ENCODE measurements around the gene KLHL2. TPM values are rescaled to one million over a fixed set of nuclear protein-coding genes. Genes with fewer than 3 reads are reported as not detected.
"Not testable (repeated sequence)": the region's sequence is repeated elsewhere in the genome, so short reads cannot be mapped to it uniquely, and the experiment has no call there.

KLHL2 gene
- total RNA-seq, 2 donors from 2014 or later, result 32.1 to 35.1 TPM

- ATAC-seq (no peak), DNase-seq (ENCODE audit: low spot score in 2 of 2) (no peak)
- Mint-ChIP-seq H3K36me3 (peaks cover 8 to 14% of the 10 kb centered on the region in 2 donors), H3K27ac (peak overlapping the region; percentile 24 to 90), H3K9me3 (peaks cover 6 to 11% of the 10 kb centered on the region in 2 donors)
Measured at GRCh38 chr4:165192500-165192898, 14.9 kb upstream of the KLHL2 start.

GRCh38 chr4:165192956-165193355, 14.4 kb upstream of the KLHL2 start:
- ATAC-seq (no peak), DNase-seq (ENCODE audit: low spot score in 2 of 2) (no peak)
- peaks cover 8 to 14% of the 10 kb centered on the region in 2 donors for H3K36me3 Mint-ChIP-seq
- H3K27ac Mint-ChIP-seq, result peak overlapping the region; percentile 24 to 90
- H3K9me3 Mint-ChIP-seq, result peaks cover 6 to 11% of the 10 kb centered on the region in 2 donors

- ATAC-seq (no peak), DNase-seq (ENCODE audit: low spot score in 2 of 2) (no peak)
- Mint-ChIP-seq H3K36me3 (peaks cover 0 to under 1% of the 10 kb centered on the region in 2 donors), H3K27ac (no peak overlapping the region), H3K9me3 (no peaks in the 10 kb centered on the region)
Measured at GRCh38 chr4:165194368-165194767, 13.0 kb upstream of the KLHL2 start.

DNA sequence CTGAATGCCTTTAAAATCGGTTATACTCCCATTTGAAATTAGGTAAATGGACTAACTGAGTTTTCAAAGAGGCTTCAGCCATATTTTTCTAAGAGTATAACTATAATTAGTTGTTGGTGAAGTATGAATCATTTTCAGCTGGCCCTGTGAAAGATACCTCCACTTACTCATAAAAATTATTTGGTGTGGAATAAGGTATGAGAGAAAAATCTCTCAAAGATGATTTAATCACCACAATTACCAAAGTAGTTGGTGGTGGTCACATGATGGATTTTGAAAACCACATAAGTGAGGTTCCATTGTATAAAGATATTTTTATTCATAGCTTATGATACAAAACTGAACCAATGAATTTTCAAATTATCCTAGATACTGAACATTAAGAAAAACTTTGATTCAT, 9.0 kb upstream of the KLHL2 start:
- ATAC-seq (peak; percentile 76 to 81), DNase-seq (ENCODE audit: low spot score in 2 of 2) (no peak)
- H3K9me3 Mint-ChIP-seq, result no peaks in the 10 kb centered on the region
- no peaks in the 10 kb centered on the region for H3K36me3 Mint-ChIP-seq
- H3K27ac Mint-ChIP-seq, result no peak overlapping the region

GRCh38 chr4:165199286-165199685, 8.1 kb upstream of the KLHL2 start:
- Mint-ChIP-seq H3K36me3 (no peaks in the 10 kb centered on the region), H3K9me3 (no peaks in the 10 kb centered on the region), H3K27ac (no peak overlapping the region)
- ATAC-seq (no peak), DNase-seq (ENCODE audit: low spot score in 2 of 2) (no peak)

- ATAC-seq (no peak), DNase-seq (ENCODE audit: low spot score in 2 of 2) (no peak)
- Mint-ChIP-seq H3K27ac (no peak overlapping the region), H3K9me3 (no peaks in the 10 kb centered on the region), H3K36me3 (no peaks in the 10 kb centered on the region)
Measured at GRCh38 chr4:165199722-165200121, 7.6 kb upstream of the KLHL2 start.

- ATAC-seq (no peak), DNase-seq (ENCODE audit: low spot score in 2 of 2) (no peak)
- no peaks in the 10 kb centered on the region for H3K9me3 Mint-ChIP-seq
- no peak overlapping the region for H3K27ac Mint-ChIP-seq
- H3K36me3 Mint-ChIP-seq, result peaks cover 0 to 4% of the 10 kb centered on the region in 2 donors
Measured at GRCh38 chr4:165201806-165202205, 5.6 kb upstream of the KLHL2 start.

DNA sequence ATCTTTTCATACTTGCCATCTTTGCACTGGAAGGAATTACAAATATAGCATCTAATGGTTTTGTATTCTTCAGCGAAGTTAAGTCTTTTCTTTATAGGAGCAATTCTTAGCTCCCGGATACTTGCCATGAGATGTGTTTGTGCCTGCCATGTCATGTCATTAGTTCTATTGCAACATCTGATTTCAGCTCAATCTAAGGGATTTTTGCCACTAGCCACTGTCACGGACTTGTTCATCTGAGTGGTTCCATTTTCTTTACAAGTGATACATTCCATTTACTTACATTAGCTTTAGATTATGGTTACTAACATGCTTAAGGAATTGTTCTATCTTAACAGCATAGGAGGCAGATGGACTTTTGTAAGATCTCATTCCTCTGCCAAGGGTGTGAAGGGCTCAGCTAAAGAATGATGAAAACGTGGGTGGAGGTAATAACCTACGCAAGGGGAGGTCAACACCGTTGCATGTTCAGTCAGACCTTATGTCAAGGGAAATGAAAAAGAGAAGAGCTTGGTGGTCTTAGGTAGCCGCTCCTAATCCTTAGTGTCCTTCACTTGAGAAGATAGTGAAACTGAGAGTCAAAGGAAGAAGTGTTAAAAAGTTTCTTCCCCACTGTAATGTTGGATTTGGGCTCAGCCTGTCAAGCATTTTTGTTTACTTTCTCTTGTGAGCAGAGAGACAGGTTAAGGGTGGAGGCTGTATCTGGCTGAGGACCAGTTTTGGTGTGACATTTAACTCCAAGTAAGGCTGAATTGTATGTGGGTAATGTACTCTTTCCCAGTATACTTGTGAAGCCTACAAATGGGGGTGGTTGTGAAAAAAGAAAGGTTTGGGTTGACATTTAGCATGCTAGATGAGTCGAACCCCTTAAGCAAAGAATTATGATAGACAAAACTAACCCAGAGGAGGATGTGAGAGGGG, 3.6 kb upstream of the KLHL2 start:
- no peak for DNase-seq (ENCODE audit: low spot score in 2 of 2)
- H3K27ac Mint-ChIP-seq, result peak overlapping the region in 1 of 2 donors; percentile 83
- H3K9me3 Mint-ChIP-seq, result no peaks in the 10 kb centered on the region
- peaks cover 0 to 11% of the 10 kb centered on the region in 2 donors for H3K36me3 Mint-ChIP-seq
- peak; percentile 50 to 53 for ATAC-seq

DNA sequence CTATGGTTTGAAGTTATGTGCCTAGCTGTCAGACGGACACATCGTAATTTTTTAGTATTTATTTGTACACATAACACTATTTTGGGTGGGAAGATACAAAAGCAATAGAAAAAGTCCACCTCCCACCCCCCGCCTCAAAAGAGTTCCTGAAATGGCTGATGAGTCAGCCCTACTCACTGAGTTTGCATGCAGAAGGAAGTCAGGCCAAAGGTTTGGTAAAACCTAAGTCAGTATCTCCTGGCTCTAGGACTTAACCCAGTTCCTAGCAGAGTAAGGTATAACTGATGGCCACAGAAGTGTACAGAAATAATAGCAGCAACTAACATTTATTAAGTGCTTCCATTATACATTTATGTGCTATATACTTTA, 2.9 kb upstream of the KLHL2 start:
- Mint-ChIP-seq H3K36me3 (peaks cover 6 to 11% of the 10 kb centered on the region in 2 donors), H3K27ac (peak overlapping the region in 1 of 2 donors; percentile 83), H3K9me3 (no peaks in the 10 kb centered on the region)
- DNase-seq (ENCODE audit: low spot score in 2 of 2) (no peak), ATAC-seq (peak; percentile 38 to 44)

GRCh38 chr4:165207016-165207430, 338 bp upstream of the KLHL2 start:
- ATAC-seq, result peak; percentile 1 to 31
- Mint-ChIP-seq H3K36me3 (peaks cover 6 to 11% of the 10 kb centered on the region in 2 donors), H3K9me3 (no peaks in the 10 kb centered on the region), H3K27ac (peak overlapping the region; percentile 27 to 82)
- DNase-seq (ENCODE audit: low spot score in 2 of 2), result no peak

- Mint-ChIP-seq H3K9me3 (peaks cover 0 to 7% of the 10 kb centered on the region in 2 donors), H3K27ac (peak overlapping the region; percentile 84 to 87), H3K36me3 (peaks cover 11 to 14% of the 10 kb centered on the region in 2 donors)
- DNase-seq (ENCODE audit: low spot score in 2 of 2), result no peak
- ATAC-seq, result peak; percentile 37 to 39
Measured at GRCh38 chr4:165208221-165208652, 876 bp downstream of the KLHL2 start.

- DNase-seq (ENCODE audit: low spot score in 2 of 2) (peak in 1 of 2 donors; percentile 33), ATAC-seq (peak; percentile 36 to 37)
- peak overlapping the region; percentile 18 to 87 for H3K27ac Mint-ChIP-seq
- peaks cover 0 to 11% of the 10 kb centered on the region in 2 donors for H3K9me3 Mint-ChIP-seq
- peaks cover 11 to 19% of the 10 kb centered on the region in 2 donors for H3K36me3 Mint-ChIP-seq
Measured at GRCh38 chr4:165208741-165209388, 1.5 kb downstream of the KLHL2 start.

GRCh38 chr4:165209796-165210195, 2.4 kb downstream of the KLHL2 start:
- Mint-ChIP-seq H3K36me3 (peaks cover 11 to 19% of the 10 kb centered on the region in 2 donors), H3K9me3 (peaks cover 0 to 11% of the 10 kb centered on the region in 2 donors), H3K27ac (no peak overlapping the region)
- no peak for ATAC-seq
- no peak for DNase-seq (ENCODE audit: low spot score in 2 of 2)

DNA sequence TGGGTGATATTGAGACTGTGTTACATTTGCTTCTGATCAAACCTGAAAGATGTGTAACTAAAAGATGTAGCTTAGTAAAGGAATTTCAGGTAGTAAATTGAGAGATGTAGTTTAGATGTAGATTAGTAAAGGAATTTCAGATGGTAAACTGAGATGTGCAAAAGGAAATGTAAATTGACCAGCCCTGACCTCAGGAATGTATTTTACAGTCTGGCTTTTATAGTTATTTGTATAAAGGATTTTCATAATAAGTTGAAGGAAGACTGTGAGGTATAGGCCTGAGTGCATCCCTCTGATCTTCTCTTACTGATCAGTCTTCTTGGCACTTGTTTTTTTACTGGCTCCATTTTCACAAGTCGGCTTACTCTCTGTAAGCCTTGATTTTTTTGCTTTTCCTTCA, 3.2 kb downstream of the KLHL2 start:
- Mint-ChIP-seq H3K27ac (no peak overlapping the region), H3K9me3 (peaks cover 0 to 11% of the 10 kb centered on the region in 2 donors), H3K36me3 (peaks cover 11 to 19% of the 10 kb centered on the region in 2 donors)
- no peak for DNase-seq (ENCODE audit: low spot score in 2 of 2)
- no peak for ATAC-seq

GRCh38 chr4:165212647-165213046, 5.3 kb downstream of the KLHL2 start:
- Mint-ChIP-seq H3K9me3 (peaks cover 0 to 11% of the 10 kb centered on the region in 2 donors), H3K36me3 (peaks cover 4 to 24% of the 10 kb centered on the region in 2 donors)
- DNase-seq (ENCODE audit: low spot score in 2 of 2); ATAC-seq; H3K27ac Mint-ChIP-seq: not testable (repeated sequence)

DNA sequence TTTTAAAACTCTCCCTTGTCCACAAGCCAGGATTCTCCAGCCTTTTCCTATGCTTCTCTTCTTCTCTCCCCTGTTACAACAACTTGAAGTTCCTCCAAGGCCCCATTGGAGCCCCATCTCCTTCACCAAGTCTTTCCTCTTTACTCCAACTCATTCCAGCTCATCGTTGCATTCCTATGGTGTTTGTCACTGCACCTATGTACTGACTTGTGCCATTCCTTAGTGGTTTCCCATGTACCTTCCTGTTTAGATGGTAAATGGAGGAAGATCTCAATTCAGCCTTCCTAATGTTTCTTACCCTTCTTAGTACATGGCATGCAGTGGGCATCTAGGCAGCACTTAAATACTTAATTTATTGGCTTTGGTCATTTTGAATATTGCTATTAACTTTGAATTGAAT, 6.0 kb downstream of the KLHL2 start:
- not testable (repeated sequence) for DNase-seq (ENCODE audit: low spot score in 2 of 2); ATAC-seq
- peaks cover 0 to 15% of the 10 kb centered on the region in 2 donors for H3K9me3 Mint-ChIP-seq
- H3K36me3 Mint-ChIP-seq, result peaks cover 5 to 32% of the 10 kb centered on the region in 2 donors
- H3K27ac Mint-ChIP-seq, result peak overlapping the region in 1 of 2 donors; percentile 55

Measured in activated naive CD4-positive, alpha-beta T cell treated with anti-CD3 and anti-CD28 coated beads, Interleukin-2, amount 50 U/mL, for 72 hours (primary cell).